Measurements from ENCODE around the gene SUGCT. TPM values are rescaled to one million over a fixed set of nuclear protein-coding genes. Genes with fewer than 3 reads are reported as not detected.

The SUGCT gene
- total RNA-seq, 1 donor from 2014 or later = 1.7 TPM

DNA sequence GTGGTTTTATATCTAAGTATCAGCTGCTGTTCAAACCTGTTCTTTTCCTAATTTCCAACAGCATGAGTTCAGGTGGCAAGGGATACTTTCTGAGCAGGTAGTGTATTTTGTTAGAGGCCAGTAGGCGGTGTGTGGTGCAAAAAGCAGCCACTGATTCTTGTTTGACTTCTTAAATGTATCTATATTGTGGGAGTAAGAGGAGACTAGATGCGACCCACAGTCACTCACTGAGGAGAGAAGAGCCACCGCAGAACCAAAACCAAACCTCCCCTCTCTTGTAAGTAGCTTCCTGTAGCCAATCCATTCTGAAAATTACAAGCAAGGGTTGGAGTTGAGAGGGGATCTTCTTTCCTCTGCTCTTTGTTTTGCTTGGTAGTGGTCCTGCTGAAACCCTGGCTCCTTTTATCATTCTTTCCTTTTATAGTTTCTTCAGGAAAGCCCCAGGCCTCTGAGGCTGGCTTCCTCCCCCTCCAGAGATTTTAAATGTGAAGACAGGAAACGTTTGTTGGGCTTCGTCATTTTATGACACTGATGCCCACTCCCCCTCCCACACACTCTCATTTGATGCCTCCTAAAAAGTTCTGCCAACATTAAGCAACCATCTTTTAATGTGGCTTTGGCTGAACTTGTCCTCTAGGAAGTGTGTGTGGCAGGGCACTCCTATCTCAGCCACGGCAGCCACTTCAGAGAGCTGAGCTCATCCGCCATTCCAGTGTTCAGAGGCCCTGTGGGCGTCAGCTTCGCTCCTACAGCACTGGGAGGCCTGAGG, 566.0 kb downstream of the SUGCT start:
- TF ChIP-seq, protein P1, sequence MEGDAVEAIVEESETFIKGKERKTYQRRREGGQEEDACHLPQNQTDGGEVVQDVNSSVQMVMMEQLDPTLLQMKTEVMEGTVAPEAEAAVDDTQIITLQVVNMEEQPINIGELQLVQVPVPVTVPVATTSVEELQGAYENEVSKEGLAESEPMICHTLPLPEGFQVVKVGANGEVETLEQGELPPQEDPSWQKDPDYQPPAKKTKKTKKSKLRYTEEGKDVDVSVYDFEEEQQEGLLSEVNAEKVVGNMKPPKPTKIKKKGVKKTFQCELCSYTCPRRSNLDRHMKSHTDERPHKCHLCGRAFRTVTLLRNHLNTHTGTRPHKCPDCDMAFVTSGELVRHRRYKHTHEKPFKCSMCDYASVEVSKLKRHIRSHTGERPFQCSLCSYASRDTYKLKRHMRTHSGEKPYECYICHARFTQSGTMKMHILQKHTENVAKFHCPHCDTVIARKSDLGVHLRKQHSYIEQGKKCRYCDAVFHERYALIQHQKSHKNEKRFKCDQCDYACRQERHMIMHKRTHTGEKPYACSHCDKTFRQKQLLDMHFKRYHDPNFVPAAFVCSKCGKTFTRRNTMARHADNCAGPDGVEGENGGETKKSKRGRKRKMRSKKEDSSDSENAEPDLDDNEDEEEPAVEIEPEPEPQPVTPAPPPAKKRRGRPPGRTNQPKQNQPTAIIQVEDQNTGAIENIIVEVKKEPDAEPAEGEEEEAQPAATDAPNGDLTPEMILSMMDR (IDR thresholded peaks at IDR 0.05) = no peak
- Histone ChIP-seq H3K27ac (no peak overlapping the region), H3K36me3 (no peaks in the 10 kb centered on the region), H3K4me3 (no peak overlapping the region), H3K4me1 (no peaks in the 10 kb centered on the region), H3K9me3 (no peaks in the 10 kb centered on the region), H3K27me3 (ENCODE audit: low read depth) (no peaks in the 10 kb centered on the region)
- intact Hi-C loops (cut with DNase I) = no loop called here
- no peak for ATAC-seq
- no peak for DNase-seq

DNA sequence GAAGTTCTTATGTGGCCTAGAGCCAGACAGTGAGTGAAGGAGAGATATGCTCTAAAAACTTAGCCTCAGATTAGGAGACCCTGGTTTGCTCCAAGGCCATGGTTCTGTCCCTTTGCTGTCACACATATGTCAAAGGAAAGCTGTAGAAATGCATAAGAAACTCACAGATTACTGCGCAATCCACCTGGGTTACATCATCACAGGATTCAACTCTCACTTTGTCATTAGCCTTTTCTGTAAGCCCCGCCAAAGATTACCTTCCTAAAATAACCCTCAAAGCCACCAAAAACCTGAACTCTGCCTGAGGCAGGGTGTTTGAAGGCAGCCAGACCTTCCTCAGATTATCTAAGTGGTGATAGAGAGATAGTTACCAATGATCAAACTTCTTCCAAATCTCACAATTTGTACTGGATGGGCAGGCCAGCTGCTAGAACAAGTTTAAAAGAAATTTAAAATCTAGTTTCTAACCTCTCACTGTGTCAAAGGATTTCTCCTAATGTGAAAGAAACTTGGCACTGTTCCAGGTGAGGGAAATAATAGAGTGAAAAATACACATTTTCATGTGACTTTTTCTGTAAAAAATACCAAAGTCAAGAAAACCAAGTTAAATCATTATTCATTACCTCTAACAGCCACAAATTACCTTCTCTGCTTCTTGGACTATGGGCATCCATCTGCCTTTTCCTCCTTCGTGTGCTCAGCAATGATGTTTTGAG, 567.2 kb downstream of the SUGCT start:
- ATAC-seq (no peak), DNase-seq (no peak)
- TF ChIP-seq, protein P1 (IDR thresholded peaks at IDR 0.05) = no peak
- no peaks in the 10 kb centered on the region for H3K4me1 ChIP-seq
- intact Hi-C loops (cut with DNase I) = no loop called here
- H3K9me3 ChIP-seq = no peaks in the 10 kb centered on the region
- no peaks in the 10 kb centered on the region for H3K36me3 ChIP-seq
- no peak overlapping the region for H3K27ac ChIP-seq
- no peak overlapping the region for H3K4me3 ChIP-seq
- no peaks in the 10 kb centered on the region for H3K27me3 ChIP-seq (ENCODE audit: low read depth)

DNA sequence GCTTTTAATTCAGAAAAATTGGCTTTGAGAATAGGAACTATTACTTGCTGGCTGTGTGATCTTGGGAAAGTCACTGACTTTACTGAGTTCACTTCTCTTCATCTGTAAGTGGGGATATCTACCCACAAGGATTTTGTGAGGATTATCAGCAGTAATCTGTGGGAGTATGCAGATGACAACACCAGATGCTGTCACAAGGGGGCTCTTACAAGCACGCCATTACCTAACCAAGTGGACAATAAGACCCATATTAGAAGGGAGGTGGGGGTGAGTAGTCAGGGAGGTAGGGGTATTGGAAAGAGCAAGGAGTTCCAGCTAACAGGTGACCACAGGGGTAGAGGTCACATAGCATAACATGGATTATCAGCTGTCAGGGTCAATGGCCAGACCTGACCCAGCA, 569.4 kb downstream of the SUGCT start:
- TF ChIP-seq, protein P1 (IDR thresholded peaks at IDR 0.05) = no peak

DNA sequence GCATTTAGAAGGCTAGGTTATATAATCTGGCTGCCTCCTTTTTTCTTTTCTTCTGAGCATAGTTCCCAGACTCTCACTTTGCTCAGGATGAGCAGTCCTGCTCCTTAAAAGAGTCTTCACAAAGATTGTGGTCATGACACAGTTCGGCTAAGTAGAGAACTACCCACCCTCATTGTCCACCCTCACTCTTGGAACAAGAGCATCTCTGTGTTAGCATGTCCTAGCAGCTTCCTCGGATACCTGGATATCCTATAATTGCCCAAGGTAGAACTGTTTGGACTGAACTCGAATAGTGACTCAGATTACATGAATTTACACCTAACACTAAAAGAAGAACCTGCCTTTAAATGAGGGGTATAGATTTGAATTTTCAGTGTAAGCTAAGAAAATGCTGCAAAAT, 572.0 kb downstream of the SUGCT start:
- Histone ChIP-seq H3K36me3 (no peaks in the 10 kb centered on the region), H3K9me3 (no peaks in the 10 kb centered on the region), H3K27me3 (ENCODE audit: low read depth) (no peaks in the 10 kb centered on the region), H3K4me3 (no peak overlapping the region), H3K27ac (no peak overlapping the region), H3K4me1 (no peaks in the 10 kb centered on the region)
- intact Hi-C loops (cut with DNase I) = no loop called here
- TF ChIP-seq, protein P1 (IDR thresholded peaks at IDR 0.05) = no peak
- ATAC-seq = no peak
- no peak for DNase-seq

More for the DNA sequence above, 569.4 kb downstream of the SUGCT start:
- Histone ChIP-seq H3K4me3 (no peak overlapping the region), H3K27me3 (ENCODE audit: low read depth) (no peaks in the 10 kb centered on the region), H3K27ac (no peak overlapping the region), H3K36me3 (no peaks in the 10 kb centered on the region), H3K9me3 (no peaks in the 10 kb centered on the region), H3K4me1 (no peaks in the 10 kb centered on the region)
- intact Hi-C loops (cut with DNase I) = no loop called here
- no peak for DNase-seq
- ATAC-seq = no peak

DNA sequence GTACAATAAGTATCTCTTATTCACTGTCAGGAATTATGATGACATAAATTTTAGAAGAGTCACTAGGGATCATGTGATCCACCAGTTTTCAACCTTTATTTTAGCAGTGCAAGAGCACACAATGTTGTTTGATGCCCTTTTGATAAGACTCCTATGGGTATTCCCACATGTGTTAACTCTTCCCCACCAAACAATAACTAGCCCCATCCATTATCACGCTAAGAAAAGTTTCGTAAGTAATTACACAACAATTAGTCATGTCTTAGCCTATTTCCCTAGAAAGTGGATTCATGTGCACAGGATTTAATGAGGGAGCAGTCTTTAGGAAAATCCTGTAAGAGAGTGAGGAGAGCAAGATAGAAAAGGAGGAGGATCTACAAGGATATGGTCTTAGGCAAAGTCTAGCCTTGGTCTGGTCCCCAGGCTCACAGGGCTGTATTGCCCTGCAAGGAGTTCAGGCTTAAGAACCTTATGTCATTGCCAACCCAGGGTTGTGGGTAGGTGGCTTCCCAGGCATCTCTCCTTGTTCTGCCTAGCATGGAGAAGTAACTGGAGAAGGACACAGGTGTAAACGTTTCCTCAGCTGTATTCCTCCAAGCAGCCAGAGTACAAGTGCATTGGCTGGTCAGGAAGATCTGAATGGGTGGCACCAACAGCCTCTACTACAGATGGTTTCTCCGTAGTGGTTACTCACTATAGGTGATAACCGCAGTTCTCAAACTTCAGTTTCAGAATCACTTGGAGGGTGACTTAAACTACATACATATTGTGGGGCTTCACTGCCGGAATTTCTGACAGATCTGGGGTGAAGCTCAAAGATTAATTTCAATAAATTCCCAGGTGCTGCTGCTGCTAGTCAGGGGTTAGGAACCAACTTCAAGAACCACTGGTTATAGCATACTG, 574.5 kb downstream of the SUGCT start:
- intact Hi-C loops (cut with DNase I) = no loop called here
- no peak for DNase-seq

More for the DNA sequence above, 574.5 kb downstream of the SUGCT start:
- ATAC-seq = no peak
- Histone ChIP-seq H3K36me3 (no peaks in the 10 kb centered on the region), H3K4me3 (no peak overlapping the region), H3K9me3 (no peaks in the 10 kb centered on the region), H3K4me1 (no peaks in the 10 kb centered on the region), H3K27ac (no peak overlapping the region), H3K27me3 (ENCODE audit: low read depth) (no peaks in the 10 kb centered on the region)
- TF ChIP-seq, protein P1 (IDR thresholded peaks at IDR 0.05) = no peak

Measured in lower lobe of right lung (tissue), 2 donors.